Panc1 (cell line): ENCODE data around the gene PTK7. TPM values are rescaled to one million over a fixed set of nuclear protein-coding genes. Genes with fewer than 3 reads are reported as not detected.
A peak's percentile ranks its signal among the peaks of the same experiment; 100 is the strongest.
"Not testable (repeated sequence)": the region's sequence is repeated elsewhere in the genome, so short reads cannot be mapped to it uniquely, and the experiment has no call there.

Source experiments
- ATAC-seq: fragments of 200-7000 bp; cut with Tn5 transposase; 2 replicates; pipeline ENCODE4 v1.9.1; 2020; ENCODE audit warnings: mild to moderate bottlenecking, moderate library complexity
- BruUV-seq: library from RNA; stranded (reverse); fragments of 400-500 nt; replicated peaks from 2 replicates; lab custom pipeline; 2021; lab: Mats Ljungman, UMichigan
- CTCF ChIA-PET: fragments of 300-600 bp; sonication (Branson Sonifier 250); formaldehyde crosslinking; loops from one replicate; lab custom pipeline; 2022; ENCODE audit warnings: antibody characterized with exemption; lab: Charles Lee
- POLR2A ChIA-PET: fragments of 300-600 bp; sonication (Branson Sonifier 250); formaldehyde crosslinking; loops from one replicate; lab custom pipeline; 2022; ENCODE audit warnings: antibody characterized with exemption; lab: Charles Lee
- DNase-seq: peaks from one replicate; pipeline ENCODE4 v3.0.0-alpha.2; 2010; ENCODE audit warnings: low read depth, low spot score
- H3K27ac ChIP-seq: 2 replicates; pipeline ENCODE4 v1.5.1; 2011; ENCODE audit warnings: mild to moderate bottlenecking, low read length, inconsistent platforms
- H3K27me3 ChIP-seq: fragments of 200-500 bp; sonication (Bioruptor generic); 2 replicates; pipeline ENCODE4 v1.6.0; 2014; ENCODE audit warnings: low read length, inconsistent platforms; ENCODE audit not compliant: control insufficient read depth, insufficient read depth
- H3K36me3 ChIP-seq: fragments of 200-500 bp; sonication (Bioruptor generic); 2 replicates; pipeline ENCODE4 v1.5.1; 2014; ENCODE audit warnings: inconsistent platforms, mild to moderate bottlenecking, low read length, moderate library complexity; ENCODE audit not compliant: control insufficient read depth, insufficient read depth
- H3K4me1 ChIP-seq: 2 replicates; pipeline ENCODE4 v1.5.1; 2011; ENCODE audit warnings: inconsistent platforms, mild to moderate bottlenecking, low read length, moderate library complexity; ENCODE audit not compliant: control insufficient read depth, insufficient read depth
- H3K4me3 ChIP-seq, 2 experiments: 2 replicates each; pipeline ENCODE4 v1.5.1; 2011 to 2012; ENCODE audit warnings: low read depth in 2 of 2, low read length in 2 of 2, mild to moderate bottlenecking in 2 of 2, inconsistent platforms in 1 of 2, moderate library complexity in 1 of 2
- H3K9me3 ChIP-seq: fragments of 200-500 bp; sonication (Bioruptor generic); 2 replicates; pipeline ENCODE4 v1.5.1; 2014; ENCODE audit warnings: low read depth, mild to moderate bottlenecking, inconsistent platforms, low read length, moderate library complexity; ENCODE audit not compliant: control insufficient read depth, insufficient read depth
- CTCF ChIP-seq: fragments of 450-650 bp; IDR thresholded peaks from 2 replicates; pipeline ENCODE4 v1.5.1; 2017; ENCODE audit warnings: mild to moderate bottlenecking
- POLR2AphosphoS5 ChIP-seq: IDR thresholded peaks from 2 replicates; pipeline ENCODE4 v1.6.1; 2012; ENCODE audit warnings: mild to moderate bottlenecking, low read depth, low read length, moderate library complexity
- REST ChIP-seq, 2 experiments: IDR thresholded peaks; 2 replicates each; pipeline ENCODE4 v1.6.1; 2011 to 2012; ENCODE audit warnings: low read depth in 2 of 2, control low read depth in 1 of 2, low read length in 1 of 2, mild to moderate bottlenecking in 1 of 2, moderate library complexity in 1 of 2; ENCODE audit not compliant: insufficient read depth in 1 of 2
- SIN3A ChIP-seq: IDR thresholded peaks from 2 replicates; pipeline ENCODE4 v1.6.1; 2012; ENCODE audit warnings: low read depth, mild to moderate bottlenecking, low read length, moderate library complexity, borderline replicate concordance; ENCODE audit not compliant: insufficient read depth
- TCF7L2 ChIP-seq: IDR thresholded peaks from 2 replicates; pipeline ENCODE4 v1.6.1; 2011; ENCODE audit warnings: mild to moderate bottlenecking, low read depth, low read length, inconsistent platforms
- in situ Hi-C: cut with HindIII; loops from 2 replicates; pipeline ENCODE4 v1.10.0; 2016; ENCODE audit warnings: low sequenced_read_pairs, low pct_unique_long_range_greater_than_20kb
- intact Hi-C: fragments of 100-400 bp; cut with micrococcal nuclease; formaldehyde crosslinking; loops from one replicate; pipeline ENCODE4 v1.10.0; 2022; ENCODE audit not compliant: unreplicated experiment
- total RNA-seq: library from RNA; stranded (reverse); gene quantifications from one replicate; pipeline ENCODE4 v1.2.1, GENCODE V29; 2021; ENCODE audit not compliant: unreplicated experiment

The PTK7 gene
- total RNA-seq, 1 experiment from 2014 or later, result 240 TPM

GRCh38 chr6:43138267-43138666, 62.2 kb downstream of the PTK7 start:
- Histone ChIP-seq H3K4me3 (no peak overlapping the region), H3K9me3 (no peaks in the 10 kb centered on the region), H3K4me1 (peaks cover 12% of the 10 kb centered on the region), H3K27me3 (no peaks in the 10 kb centered on the region), H3K27ac (no peak overlapping the region), H3K36me3 (no peaks in the 10 kb centered on the region)
- ATAC-seq, result no peak
- ChIA-PET CTCF (no interaction called here), POLR2A (no interaction called here)
- intact Hi-C loops, result no loop called here
- TF ChIP-seq CTCF (no peak), TCF7L2 (no peak), SIN3A (no peak), POLR2AphosphoS5 (no peak), REST (IDR thresholded peaks at IDR 0.05; ENCODE audit: insufficient read depth in 1 of 2, low read depth in 2 of 2, low read length in 1 of 2) (no peak)
- BruUV-seq, result no TSS peak
- in situ Hi-C loops, result no loop called here
- DNase-seq, result no peak

- H3K27me3 ChIP-seq, H3K4me3 ChIP-seq, DNase-seq, H3K27ac ChIP-seq, ATAC-seq, H3K36me3 ChIP-seq, H3K9me3 ChIP-seq, in situ Hi-C loops, BruUV-seq: not testable (repeated sequence)
- ChIA-PET POLR2A (interaction anchor here (0.6 kb wide), 1 partner anchor 9 kb away, joined by 3 read pairs; no protein-coding TSS in a partner anchor), CTCF (interaction anchor here (0.7 kb wide), 1 partner anchor 107 kb away, joined by 9 read pairs; no protein-coding TSS in a partner anchor)
- intact Hi-C loops, result loop anchor here (5.0 to 10.0 kb wide), 3 partner anchors 63 to 395 kb away; partner anchors contain the start of genes PTK7 and TBCC
- peaks cover 17% of the 10 kb centered on the region for H3K4me1 ChIP-seq
These were observed 63.9 kb downstream of the PTK7 start for GRCh38 chr6:43139973-43140372.

- no peak for ATAC-seq
- DNase-seq, result no peak
- TSS peak; percentile 19 for BruUV-seq
- in situ Hi-C loops, result no loop called here
- H3K9me3 ChIP-seq, result no peaks in the 10 kb centered on the region
- no peak for TF ChIP-seq POLR2AphosphoS5
- no peak for TF ChIP-seq CTCF
- no peak for TF ChIP-seq TCF7L2
- TF ChIP-seq SIN3A, result no peak
- TF ChIP-seq REST (IDR thresholded peaks at IDR 0.05; ENCODE audit: insufficient read depth in 1 of 2, low read depth in 2 of 2, low read length in 1 of 2), result no peak
- H3K4me3 ChIP-seq, result no peak overlapping the region
- intact Hi-C loops, result loop anchor here (5.0 to 10.0 kb wide), 3 partner anchors 64 to 397 kb away; partner anchors contain the start of genes PTK7 and TBCC
- POLR2A ChIA-PET, result interaction anchor here (0.5 kb wide), 1 partner anchor 212 kb away, joined by 7 read pairs; the partner anchor contains the start of gene CNPY3
- CTCF ChIA-PET, result no interaction called here
- no peak overlapping the region for H3K27ac ChIP-seq
- peaks cover 17% of the 10 kb centered on the region for H3K4me1 ChIP-seq
- H3K27me3 ChIP-seq, result no peaks in the 10 kb centered on the region
- no peaks in the 10 kb centered on the region for H3K36me3 ChIP-seq
These were observed 65.5 kb downstream of the PTK7 start for GRCh38 chr6:43141644-43142043.
